Colonic mucosa (tissue), 4 donors: ENCODE results near the gene ZNF827. TPM values are rescaled to one million over a fixed set of nuclear protein-coding genes. Genes with fewer than 3 reads are reported as not detected.

Source experiments
- DNase-seq: peaks from one replicate; pipeline ENCODE4 v3.0.0-alpha.2; 2020
- H3K27ac ChIP-seq: fragments of 200-600 bp; one replicate; pipeline ENCODE4 v1.8.0; 2021
- H3K27me3 ChIP-seq: fragments of 200-600 bp; one replicate; pipeline ENCODE4 v1.8.0; 2021
- H3K36me3 ChIP-seq: fragments of 200-600 bp; one replicate; pipeline ENCODE4 v1.8.0; 2021
- H3K4me1 ChIP-seq: fragments of 200-600 bp; one replicate; pipeline ENCODE4 v1.8.0; 2021; ENCODE audit warnings: mild to moderate bottlenecking
- H3K4me3 ChIP-seq: fragments of 200-600 bp; one replicate; pipeline ENCODE4 v1.8.0; 2021
- H3K9ac ChIP-seq, 2 donors: one replicate each; pipeline ENCODE4 v1.7.0; 2013; ENCODE audit warnings: control low read depth in 2 of 2, low read depth in 2 of 2, low read length in 2 of 2
- H3K9me3 ChIP-seq: fragments of 200-600 bp; one replicate; pipeline ENCODE4 v1.8.0; 2021
- CTCF ChIP-seq: fragments of 200-600 bp; IDR thresholded peaks from one replicate; pipeline ENCODE4 v1.8.0; 2022; ENCODE audit warnings: antibody characterized with exemption, mild to moderate bottlenecking
- intact Hi-C: fragments of 100-400 bp; cut with DNase I; formaldehyde crosslinking; loops from one replicate; pipeline ENCODE4 v1.14.1; 2022
- total RNA-seq, 2 donors: library from RNA; stranded (reverse); fragmentation: NEBNext Ultra II Directional in 1 of 2; extraction: Animal tissue kit (Norgen Biotek cat#: 25700) in 1 of 2; gene quantifications; one replicate each; pipeline ENCODE4 v1.2.1, GENCODE V29; 2021
- donor health status: healthy.
- donor health status: DM: no; HTN: no; CAD: no.
- donor health status: DM: no; HTN: no; CAD: no.

Gene ZNF827
- total RNA-seq, 2 donors from 2014 or later, result 17.9 to 19.7 TPM

- Histone ChIP-seq H3K36me3 (no peaks in the 10 kb centered on the region), H3K27ac (peak overlapping the region; percentile 1), H3K9me3 (no peaks in the 10 kb centered on the region), H3K27me3 (no peaks in the 10 kb centered on the region), H3K4me3 (no peak overlapping the region), H3K4me1 (no peaks in the 10 kb centered on the region), H3K9ac (peak overlapping the region in 1 of 2 donors; percentile 62)
- intact Hi-C loops, result loop anchor here (5.0 to 10.0 kb wide), 2 partner anchors 202 to 310 kb away; no protein-coding TSS in a partner anchor
- no peak for TF ChIP-seq CTCF
- no peak for DNase-seq
Observed at GRCh38 chr4:145934434-145935047, 4.1 kb downstream of the ZNF827 start.

GRCh38 chr4:145933134-145933533, 5.5 kb downstream of the ZNF827 start:
- no peak for TF ChIP-seq CTCF
- DNase-seq, result no peak
- no peak overlapping the region for H3K27ac ChIP-seq
- H3K36me3 ChIP-seq, result no peaks in the 10 kb centered on the region
- H3K4me1 ChIP-seq, result no peaks in the 10 kb centered on the region
- no peaks in the 10 kb centered on the region for H3K9me3 ChIP-seq
- no peaks in the 10 kb centered on the region for H3K27me3 ChIP-seq
- no peak overlapping the region for H3K9ac ChIP-seq
- H3K4me3 ChIP-seq, result no peak overlapping the region
- intact Hi-C loops, result loop anchor here (10.0 kb wide), 1 partner anchor 308 kb away; no protein-coding TSS in a partner anchor

GRCh38 chr4:145931403-145931802, 7.2 kb downstream of the ZNF827 start:
- no peaks in the 10 kb centered on the region for H3K36me3 ChIP-seq
- no peak overlapping the region for H3K4me3 ChIP-seq
- intact Hi-C loops, result loop anchor here (2.0 to 10.0 kb wide), 2 partner anchors 25 to 307 kb away; no protein-coding TSS in a partner anchor
- H3K9me3 ChIP-seq, result no peaks in the 10 kb centered on the region
- H3K4me1 ChIP-seq, result no peaks in the 10 kb centered on the region
- no peak for DNase-seq
- H3K27ac ChIP-seq, result no peak overlapping the region
- TF ChIP-seq CTCF, result no peak
- H3K9ac ChIP-seq, result no peak overlapping the region
- H3K27me3 ChIP-seq, result no peaks in the 10 kb centered on the region

GRCh38 chr4:145930592-145930991, 8.0 kb downstream of the ZNF827 start:
- TF ChIP-seq CTCF, result no peak
- no peak for DNase-seq
- Histone ChIP-seq H3K9ac (no peak overlapping the region), H3K27me3 (no peaks in the 10 kb centered on the region), H3K4me3 (no peak overlapping the region), H3K9me3 (no peaks in the 10 kb centered on the region), H3K36me3 (no peaks in the 10 kb centered on the region), H3K27ac (no peak overlapping the region), H3K4me1 (no peaks in the 10 kb centered on the region)
- intact Hi-C loops, result loop anchor here (2.0 to 10.0 kb wide), 2 partner anchors 24 to 306 kb away; no protein-coding TSS in a partner anchor

- H3K9me3 ChIP-seq, result no peaks in the 10 kb centered on the region
- TF ChIP-seq CTCF, result no peak
- H3K4me1 ChIP-seq, result no peaks in the 10 kb centered on the region
- no peak for DNase-seq
- no peaks in the 10 kb centered on the region for H3K27me3 ChIP-seq
- H3K36me3 ChIP-seq, result no peaks in the 10 kb centered on the region
- intact Hi-C loops, result loop anchor here (2.0 to 10.0 kb wide), 2 partner anchors 23 to 305 kb away; no protein-coding TSS in a partner anchor
- no peak overlapping the region for H3K27ac ChIP-seq
- no peak overlapping the region for H3K9ac ChIP-seq
- H3K4me3 ChIP-seq, result no peak overlapping the region
Observed at GRCh38 chr4:145929415-145930178, 9.0 kb downstream of the ZNF827 start.
